Eye (tissue), 1 donor: Measurements from ENCODE around the gene SCP2D1.

Experiments
- DNase-seq: peaks from one replicate; pipeline ENCODE4 v3.0.0-alpha.2; 2015

SCP2D1 gene

GRCh38 chr20:18815194-18815942, 1.8 kb downstream of the SCP2D1 start:
- DNase-seq, result no peak

- no peak for DNase-seq
Measured at GRCh38 chr20:18822832-18823231, 9.2 kb downstream of the SCP2D1 start.

GRCh38 chr20:18831830-18832499, 18.4 kb downstream of the SCP2D1 start:
- DNase-seq, result peak; percentile 7

- DNase-seq, result no peak
Measured at GRCh38 chr20:18832546-18833200, 19.1 kb downstream of the SCP2D1 start.

GRCh38 chr20:18835466-18836256, 22.1 kb downstream of the SCP2D1 start:
- DNase-seq, result no peak

GRCh38 chr20:18837718-18838117, 24.1 kb downstream of the SCP2D1 start:
- no peak for DNase-seq

- DNase-seq, result no peak
Measured at GRCh38 chr20:18839507-18840247, 26.1 kb downstream of the SCP2D1 start.

- DNase-seq, result no peak
Measured at GRCh38 chr20:18840248-18840645, 26.7 kb downstream of the SCP2D1 start.

- DNase-seq, result no peak
Measured at GRCh38 chr20:18845017-18845416, 31.4 kb downstream of the SCP2D1 start.

GRCh38 chr20:18847226-18847755, 33.7 kb downstream of the SCP2D1 start:
- DNase-seq, result no peak

GRCh38 chr20:18849131-18849530, 35.5 kb downstream of the SCP2D1 start:
- DNase-seq, result no peak

GRCh38 chr20:18851629-18852028, 38.0 kb downstream of the SCP2D1 start:
- DNase-seq, result no peak

GRCh38 chr20:18852318-18852717, 38.7 kb downstream of the SCP2D1 start:
- no peak for DNase-seq

- no peak for DNase-seq
Measured at GRCh38 chr20:18853216-18853615, 39.6 kb downstream of the SCP2D1 start.

- DNase-seq, result no peak
Measured at GRCh38 chr20:18853946-18854646, 40.5 kb downstream of the SCP2D1 start.

- DNase-seq, result no peak
Measured at GRCh38 chr20:18855882-18856281, 42.3 kb downstream of the SCP2D1 start.

GRCh38 chr20:18856873-18857272, 43.3 kb downstream of the SCP2D1 start:
- DNase-seq, result no peak

GRCh38 chr20:18857640-18858039, 44.1 kb downstream of the SCP2D1 start:
- no peak for DNase-seq

- no peak for DNase-seq
Measured at GRCh38 chr20:18858816-18859215, 45.2 kb downstream of the SCP2D1 start.
